Upper lobe of left lung (tissue), 6 donors: ENCODE results near the gene PLEKHF1. TPM values are rescaled to one million over a fixed set of nuclear protein-coding genes. Genes with fewer than 3 reads are reported as not detected.
A peak's percentile ranks its signal among the peaks of the same experiment; 100 is the strongest.
"Not testable (repeated sequence)": the region's sequence is repeated elsewhere in the genome, so short reads cannot be mapped to it uniquely, and the experiment has no call there.

Experiments used
- ATAC-seq, 2 donors: fragments of 200-7000 bp; cut with Tn5 transposase; one replicate each; pipeline ENCODE4 v1.9.1; 2022; ENCODE audit warnings: mild to moderate bottlenecking in 2 of 2, moderate library complexity in 2 of 2; ENCODE audit not compliant: low FRiP score in 2 of 2
- DNase-seq, 2 donors: peaks; one replicate each; pipeline ENCODE4 v3.0.0-alpha.2; 2019 to 2020
- H3K27ac ChIP-seq, 4 donors: fragments of 200-600 bp; sonication (generic); one replicate each; pipeline ENCODE4 v1.5.1; 2016 to 2019
- H3K27me3 ChIP-seq, 4 donors: fragments of 200-600 bp; sonication (generic); one replicate each; pipeline ENCODE4 v1.5.1; 2017 to 2019
- H3K36me3 ChIP-seq, 4 donors: fragments of 200-600 bp; sonication (generic); one replicate each; pipeline ENCODE4 v1.5.1; 2016 to 2019
- H3K4me1 ChIP-seq, 4 donors: fragments of 200-600 bp; sonication (generic); one replicate each; pipeline ENCODE4 v1.5.1; 2018 to 2019
- H3K4me3 ChIP-seq, 4 donors: fragments of 200-600 bp; sonication (generic); one replicate each; pipeline ENCODE4 v1.5.1; 2017 to 2019; ENCODE audit warnings: mild to moderate bottlenecking in 2 of 4, moderate library complexity in 1 of 4
- H3K9me3 ChIP-seq, 4 donors: fragments of 200-600 bp; sonication (generic); one replicate each; pipeline ENCODE4 v1.5.1; 2018 to 2019
- EP300 ChIP-seq, 4 donors: sonication (generic); formaldehyde crosslinking; IDR thresholded peaks; one replicate each; pipeline ENCODE4 v1.5.1; 2017; ENCODE audit warnings: antibody characterized with exemption in 4 of 4, control low read depth in 2 of 4
- POLR2A ChIP-seq, 4 donors: fragments of 450-650 bp; IDR thresholded peaks; one replicate each; pipeline ENCODE4 v1.5.1; 2016 to 2017; ENCODE audit warnings: antibody characterized with exemption in 4 of 4, mild to moderate bottlenecking in 2 of 4
- POLR2AphosphoS5 ChIP-seq, 2 donors: sonication (generic); formaldehyde crosslinking; IDR thresholded peaks; one replicate each; pipeline ENCODE4 v1.5.1; 2017; ENCODE audit warnings: antibody characterized with exemption in 2 of 2
- WGBS, 2 donors: methylation state at CpG; one replicate each; pipeline ENCODE4 v1.1.5; 2017 to 2018; 5-methylcytosine and 5-hydroxymethylcytosine counted together
- total RNA-seq, 6 donors: library from RNA; depleted of rRNA in 4 of 6; stranded (reverse); fragments of >200 nt in 4 of 6; gene quantifications; one replicate each; pipeline versions ENCODE4 v1.1.0 to v1.2.1, GENCODE V29; 2016 to 2021
- TF ChIP-seq, protein P1 (sequence below), 6 experiments: fragments of 450-650 bp in 4 of 6; fragments of 200-600 bp in 2 of 6; sonication (generic) in 2 of 6; IDR thresholded peaks; one replicate each; pipeline ENCODE4 v1.5.1; 2016 to 2019; ENCODE audit warnings: antibody characterized with exemption in 6 of 6
- donor health status: DM: no; HTN: no; CAD: no; lungs with moderate emphysema.
- donor health status: DM: no; HTN: yes; CAD: no; lungs with severe emphysema.

Gene PLEKHF1
- total RNA-seq, 6 donors from 2014 or later, result 10.6 to 21.0 (median 14.2) TPM

DNA sequence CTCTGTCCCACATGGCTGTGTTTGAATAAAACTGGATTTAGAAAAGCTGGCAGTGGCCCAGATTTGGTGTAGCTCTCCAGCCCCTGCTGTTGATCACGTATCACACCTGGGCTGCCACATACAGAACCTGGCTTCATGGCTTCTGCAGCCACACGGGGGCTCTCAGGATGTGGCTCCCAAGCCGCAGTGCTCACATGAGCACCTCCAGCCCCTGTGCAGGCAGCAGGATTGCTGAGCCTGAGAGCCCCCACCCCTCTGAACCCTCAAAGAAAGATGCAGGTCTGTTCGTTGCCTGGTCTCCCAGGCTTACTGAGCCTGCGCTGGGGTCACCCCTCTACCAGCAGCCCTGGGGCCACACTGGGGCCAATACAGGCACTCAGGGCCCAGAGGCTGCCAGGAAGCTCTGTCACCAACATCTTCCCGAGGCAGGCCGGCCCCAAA, 2.7 kb downstream of the PLEKHF1 start:
- Histone ChIP-seq H3K9me3 (no peaks in the 10 kb centered on the region), H3K4me1 (peaks cover 53 to 75% (median 65%) of the 10 kb centered on the region in 4 donors), H3K27me3 (no peaks in the 10 kb centered on the region), H3K27ac (peak overlapping the region; percentile 74 to 91 (median 84)), H3K36me3 (peaks cover 0 to 3% (median 0%) of the 10 kb centered on the region in 4 donors), H3K4me3 (peak overlapping the region in 2 of 4 donors; percentile 81 to 91)
- DNase-seq (peak in 1 of 2 donors; percentile 55), ATAC-seq (no peak)
- WGBS, 2 donors, result 58 to 78% methylated on average over 3 to 6 of the region's 7 CpGs
- TF ChIP-seq, protein P1, sequence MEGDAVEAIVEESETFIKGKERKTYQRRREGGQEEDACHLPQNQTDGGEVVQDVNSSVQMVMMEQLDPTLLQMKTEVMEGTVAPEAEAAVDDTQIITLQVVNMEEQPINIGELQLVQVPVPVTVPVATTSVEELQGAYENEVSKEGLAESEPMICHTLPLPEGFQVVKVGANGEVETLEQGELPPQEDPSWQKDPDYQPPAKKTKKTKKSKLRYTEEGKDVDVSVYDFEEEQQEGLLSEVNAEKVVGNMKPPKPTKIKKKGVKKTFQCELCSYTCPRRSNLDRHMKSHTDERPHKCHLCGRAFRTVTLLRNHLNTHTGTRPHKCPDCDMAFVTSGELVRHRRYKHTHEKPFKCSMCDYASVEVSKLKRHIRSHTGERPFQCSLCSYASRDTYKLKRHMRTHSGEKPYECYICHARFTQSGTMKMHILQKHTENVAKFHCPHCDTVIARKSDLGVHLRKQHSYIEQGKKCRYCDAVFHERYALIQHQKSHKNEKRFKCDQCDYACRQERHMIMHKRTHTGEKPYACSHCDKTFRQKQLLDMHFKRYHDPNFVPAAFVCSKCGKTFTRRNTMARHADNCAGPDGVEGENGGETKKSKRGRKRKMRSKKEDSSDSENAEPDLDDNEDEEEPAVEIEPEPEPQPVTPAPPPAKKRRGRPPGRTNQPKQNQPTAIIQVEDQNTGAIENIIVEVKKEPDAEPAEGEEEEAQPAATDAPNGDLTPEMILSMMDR (IDR thresholded peaks at IDR 0.05), result no peak

DNA sequence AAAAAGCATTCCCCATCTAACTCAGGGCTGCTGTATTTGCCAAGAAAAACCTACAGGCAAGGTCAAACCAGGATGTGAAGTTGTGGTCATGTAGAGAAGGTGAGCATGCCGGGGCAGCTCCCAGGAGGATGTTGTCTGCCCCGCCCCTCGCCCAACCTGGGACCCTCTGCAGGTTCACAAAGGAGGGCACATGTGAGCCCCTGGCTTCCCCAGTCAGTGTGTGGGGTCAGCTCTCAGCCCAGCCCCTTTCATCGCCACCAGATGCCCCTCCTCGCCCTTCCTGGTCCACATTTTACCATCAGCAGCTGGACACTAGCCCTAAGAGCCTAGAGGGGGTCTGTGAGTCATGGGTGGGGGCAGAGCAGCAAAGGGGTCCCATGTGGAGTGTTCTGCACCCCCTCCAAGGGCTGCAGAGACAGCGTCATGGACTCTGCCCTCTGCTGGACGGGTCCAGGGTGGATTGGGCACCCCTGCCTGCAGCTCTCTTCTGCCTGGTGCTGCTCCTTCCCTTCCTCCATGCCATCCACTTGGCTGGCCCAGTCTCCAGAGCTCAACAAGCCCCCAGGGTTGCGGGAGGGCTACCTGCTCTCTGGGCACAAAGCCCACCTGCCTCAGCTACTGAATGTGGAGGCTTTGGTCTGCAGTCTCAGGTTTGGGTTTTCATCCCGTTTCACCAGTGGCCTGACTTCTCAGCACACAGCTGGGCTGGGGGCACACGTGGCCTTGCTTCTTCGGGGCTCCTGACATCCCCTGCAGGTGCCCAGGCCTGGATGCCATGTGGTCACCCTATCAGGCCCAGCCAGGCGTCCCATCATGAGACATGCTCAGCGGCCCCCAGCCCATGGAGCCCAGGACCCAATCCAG, 3.7 kb downstream of the PLEKHF1 start:
- Histone ChIP-seq H3K27me3 (no peaks in the 10 kb centered on the region), H3K4me3 (no peak overlapping the region), H3K36me3 (peaks cover 0 to 9% (median 2%) of the 10 kb centered on the region in 4 donors), H3K4me1 (peaks cover 50 to 74% (median 64%) of the 10 kb centered on the region in 4 donors), H3K27ac (peak overlapping the region; percentile 4 to 87 (median 72)), H3K9me3 (no peaks in the 10 kb centered on the region)
- WGBS, 2 donors, result 85% methylated on average over 12 to 13 of the region's 13 CpGs
- ATAC-seq (no peak), DNase-seq (no peak)
- TF ChIP-seq POLR2A (IDR thresholded peaks at IDR 0.05) (no peak), EP300 (IDR thresholded peaks at IDR 0.05) (no peak), POLR2AphosphoS5 (IDR thresholded peaks at IDR 0.05) (no peak)
- TF ChIP-seq, protein P1 (IDR thresholded peaks at IDR 0.05), result no peak

GRCh38 chr19:29670255-29670654, 5.0 kb downstream of the PLEKHF1 start:
- DNase-seq (no peak), ATAC-seq (no peak)
- Histone ChIP-seq H3K36me3 (peaks cover 3 to 22% (median 14%) of the 10 kb centered on the region in 4 donors), H3K27ac (peak overlapping the region in 1 of 4 donors; percentile 75), H3K4me1 (peaks cover 47 to 74% (median 59%) of the 10 kb centered on the region in 4 donors), H3K27me3 (no peaks in the 10 kb centered on the region), H3K9me3 (no peaks in the 10 kb centered on the region), H3K4me3 (no peak overlapping the region)
- no peak for TF ChIP-seq POLR2AphosphoS5 (IDR thresholded peaks at IDR 0.05)
- TF ChIP-seq, protein P1 (IDR thresholded peaks at IDR 0.05), result no peak
- TF ChIP-seq POLR2A (IDR thresholded peaks at IDR 0.05), result no peak
- no peak for TF ChIP-seq EP300 (IDR thresholded peaks at IDR 0.05)
- WGBS, 2 donors, result 95 to 96% methylated on average over 5 of the region's 5 CpGs

DNA sequence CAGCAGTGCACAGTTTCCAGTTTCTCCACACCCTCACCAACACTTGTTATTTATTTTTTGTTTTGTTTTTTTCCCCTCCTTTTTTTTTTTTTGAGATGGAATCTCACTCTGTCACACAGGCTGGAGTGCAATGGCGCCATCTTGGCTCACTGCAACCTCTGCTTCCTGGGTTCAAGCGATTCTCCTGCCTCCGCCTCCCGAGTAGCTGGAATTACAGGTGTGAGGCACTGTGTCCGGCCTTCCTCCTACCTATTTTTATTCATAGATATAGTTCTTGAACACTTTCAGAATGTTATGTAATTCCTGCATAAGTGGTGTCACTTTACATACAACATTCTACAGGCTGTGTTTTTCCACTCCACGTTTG, 5.7 kb downstream of the PLEKHF1 start:
- peak overlapping the region; percentile 17 to 75 (median 36) for H3K27ac ChIP-seq
- ATAC-seq, H3K9me3 ChIP-seq, H3K4me3 ChIP-seq, DNase-seq, H3K27me3 ChIP-seq: not testable (repeated sequence)
- H3K4me1 ChIP-seq, result peaks cover 42 to 74% (median 60%) of the 10 kb centered on the region in 4 donors
- H3K36me3 ChIP-seq, result peaks cover 3 to 29% (median 20%) of the 10 kb centered on the region in 4 donors
- 73 to 79% methylated on average over 6 of the region's 6 CpGs for WGBS, 2 donors

- ATAC-seq, result peak; percentile 40 to 79
- TF ChIP-seq EP300 (IDR thresholded peaks at IDR 0.05) (no peak), POLR2A (IDR thresholded peaks at IDR 0.05) (no peak), POLR2AphosphoS5 (IDR thresholded peaks at IDR 0.05) (no peak)
- TF ChIP-seq, protein P1 (IDR thresholded peaks at IDR 0.05), result peak in 5 of 6 experiments; percentile 30 to 64 (median 52)
- peak in 1 of 2 donors; percentile 72 for DNase-seq
- WGBS, 2 donors, result 37 to 46% methylated on average over 8 to 12 of the region's 12 CpGs
- H3K36me3 ChIP-seq, result peaks cover 3 to 34% (median 22%) of the 10 kb centered on the region in 4 donors
- no peaks in the 10 kb centered on the region for H3K9me3 ChIP-seq
- H3K4me1 ChIP-seq, result peaks cover 44 to 74% (median 61%) of the 10 kb centered on the region in 4 donors
- H3K27me3 ChIP-seq, result no peaks in the 10 kb centered on the region
- H3K27ac ChIP-seq, result peak overlapping the region; percentile 21 to 75 (median 36)
- no peak overlapping the region for H3K4me3 ChIP-seq
These were observed 6.3 kb downstream of the PLEKHF1 start for GRCh38 chr19:29671393-29672160.
